Caki2 (cell line): ENCODE data around the gene ZNF692. TPM values are rescaled to one million over a fixed set of nuclear protein-coding genes. Genes with fewer than 3 reads are reported as not detected.

Experiments used
- DNase-seq: peaks from one replicate; pipeline ENCODE4 v3.0.0-alpha.2; 2015; ENCODE audit warnings: low read depth
- in situ Hi-C: cut with HindIII; loops from 2 replicates; pipeline ENCODE4 v1.10.0; 2016; ENCODE audit warnings: low sequenced_read_pairs, low pct_unique_long_range_greater_than_20kb, mixed read lengths
- total RNA-seq: library from RNA; depleted of rRNA; stranded (reverse); fragments of >200 nt; shearing (Covaris generic); gene quantifications from 2 replicates; pipeline ENCODE4 v1.2.3, GENCODE V29; 2014; ENCODE audit warnings: low replicate concordance

Gene ZNF692
- total RNA-seq, 1 experiment from 2014 or later, result 8.2 TPM

GRCh38 chr1:248852481-248853405 is 6.1 kb downstream of the ZNF692 start:
- DNase-seq, result no peak
- in situ Hi-C loops, result no loop called here

GRCh38 chr1:248851390-248851789 is 7.5 kb downstream of the ZNF692 start:
- DNase-seq, result no peak
- in situ Hi-C loops, result no loop called here

- in situ Hi-C loops, result no loop called here
- no peak for DNase-seq
Measured at GRCh38 chr1:248850536-248851251, 8.2 kb downstream of the ZNF692 start.

GRCh38 chr1:248850124-248850523 is 8.8 kb downstream of the ZNF692 start:
- in situ Hi-C loops, result no loop called here
- no peak for DNase-seq

- in situ Hi-C loops, result no loop called here
- no peak for DNase-seq
Measured at GRCh38 chr1:248849637-248850036, 9.2 kb downstream of the ZNF692 start.

- in situ Hi-C loops, result no loop called here
- no peak for DNase-seq
Measured at GRCh38 chr1:248849152-248849551, 9.7 kb downstream of the ZNF692 start.

- in situ Hi-C loops, result no loop called here
- DNase-seq, result no peak
Measured at GRCh38 chr1:248848602-248849001, 10.3 kb downstream of the ZNF692 start.

GRCh38 chr1:248847956-248848561 is 10.8 kb downstream of the ZNF692 start:
- in situ Hi-C loops, result no loop called here
- no peak for DNase-seq

- DNase-seq, result no peak
- in situ Hi-C loops, result no loop called here
Measured at GRCh38 chr1:248847181-248847955, 11.5 kb downstream of the ZNF692 start.

- in situ Hi-C loops, result no loop called here
- DNase-seq, result no peak
Measured at GRCh38 chr1:248844526-248844925, 14.4 kb downstream of the ZNF692 start.

- no peak for DNase-seq
- in situ Hi-C loops, result no loop called here
Measured at GRCh38 chr1:248843687-248844086, 15.2 kb downstream of the ZNF692 start.

- in situ Hi-C loops, result no loop called here
- no peak for DNase-seq
Measured at GRCh38 chr1:248842781-248843331, 16.0 kb downstream of the ZNF692 start.

- no peak for DNase-seq
- in situ Hi-C loops, result no loop called here
Measured at GRCh38 chr1:248841702-248842395, 17.0 kb downstream of the ZNF692 start.

GRCh38 chr1:248840946-248841345 is 17.9 kb downstream of the ZNF692 start:
- in situ Hi-C loops, result no loop called here
- DNase-seq, result no peak

- DNase-seq, result no peak
- in situ Hi-C loops, result no loop called here
Measured at GRCh38 chr1:248839168-248839555, 19.7 kb downstream of the ZNF692 start.

- in situ Hi-C loops, result no loop called here
- peak; percentile 93 for DNase-seq
Measured at GRCh38 chr1:248838357-248839167, 20.3 kb downstream of the ZNF692 start.
